SK-N-SH (cell line): ENCODE data around the gene MAN1A2. TPM values are rescaled to one million over a fixed set of nuclear protein-coding genes. Genes with fewer than 3 reads are reported as not detected.

Source experiments
- CTCF ChIA-PET: fragments of 300-600, 350-600 bp; formaldehyde crosslinking; extraction: SDS; loops from one replicate; lab custom pipeline; 2021; lab: Yijun Ruan, JAX
- POLR2A ChIA-PET: fragments of 350-600 bp; sonication (Branson Sonifier 250); formaldehyde crosslinking; extraction: SDS; loops from one replicate; lab custom pipeline; 2020; ENCODE audit warnings: antibody characterized with exemption, inconsistent platforms; lab: Yijun Ruan, JAX
- DNase-seq: peaks from one replicate; pipeline ENCODE4 v3.0.0; 2012
- H2AFZ ChIP-seq: fragments of 200-600 bp; sonication (generic); 2 replicates; pipeline ENCODE4 v1.8.1; 2016; ENCODE audit warnings: antibody characterized with exemption, mild to moderate bottlenecking, low read depth
- H3F3A ChIP-seq: fragments of 200-600 bp; sonication (generic); replicated peaks from 2 replicates; pipeline ENCODE3; 2016; ENCODE audit warnings: antibody characterized with exemption, mild to moderate bottlenecking; ENCODE audit not compliant: insufficient read depth
- H3K27ac ChIP-seq, 2 experiments: fragments of 200-500 bp in 1 of 2; fragments of 200-600 bp in 1 of 2; sonication (Bioruptor generic) in 1 of 2; sonication (generic), shearing (Covaris generic) in 1 of 2; 2 replicates each; pipeline versions ENCODE4 v1.5.1 to v1.6.1; 2014 to 2016; ENCODE audit warnings: low read depth in 2 of 2, inconsistent platforms in 1 of 2, low read length in 1 of 2, mild to moderate bottlenecking in 1 of 2, mixed read lengths in 1 of 2
- H3K27me3 ChIP-seq: fragments of 200-600 bp; sonication (generic), shearing (Covaris generic); 2 replicates; pipeline ENCODE4 v1.6.1; 2016; ENCODE audit warnings: mixed run types; ENCODE audit not compliant: insufficient read depth
- H3K36me3 ChIP-seq, 2 experiments: fragments of 200-500 bp in 1 of 2; fragments of 200-600 bp in 1 of 2; sonication (Bioruptor generic) in 1 of 2; sonication (generic) in 1 of 2; replicated peaks in 1 of 2; 2 replicates each; pipeline versions ENCODE3 to v1.5.1; 2014 to 2016; ENCODE audit warnings: low read length in 1 of 2, mild to moderate bottlenecking in 1 of 2; ENCODE audit not compliant: insufficient read depth in 2 of 2, control insufficient read depth in 1 of 2
- H3K4me1 ChIP-seq, 2 experiments: fragments of 200-500 bp in 1 of 2; fragments of 200-600 bp in 1 of 2; sonication (Bioruptor generic) in 1 of 2; sonication (generic), shearing (Covaris generic) in 1 of 2; 2 replicates each; pipeline versions ENCODE4 v1.5.1 to v1.6.1; 2014 to 2016; ENCODE audit warnings: low read depth in 1 of 2, low read length in 1 of 2, mixed run types in 1 of 2; ENCODE audit not compliant: insufficient read depth in 2 of 2, control insufficient read depth in 1 of 2
- H3K4me2 ChIP-seq: fragments of 200-600 bp; sonication (generic), shearing (Covaris generic); 2 replicates; pipeline ENCODE4 v1.6.1; 2017; ENCODE audit warnings: mixed run types
- H3K4me3 ChIP-seq, 2 experiments: fragments of 200-500 bp in 1 of 2; fragments of 200-600 bp in 1 of 2; sonication (Bioruptor generic) in 1 of 2; sonication (generic), shearing (Covaris generic) in 1 of 2; 2 replicates each; pipeline versions ENCODE4 v1.5.1 to v1.8.1; 2014 to 2016; ENCODE audit warnings: low read depth in 2 of 2, inconsistent platforms in 1 of 2, low read length in 1 of 2, mild to moderate bottlenecking in 1 of 2, mixed read lengths in 1 of 2, moderate library complexity in 1 of 2
- H3K79me2 ChIP-seq: fragments of 200-600 bp; sonication (generic); 2 replicates; pipeline ENCODE4 v1.8.1; 2017; ENCODE audit warnings: mild to moderate bottlenecking; ENCODE audit not compliant: insufficient read depth
- H3K9ac ChIP-seq: fragments of 200-600 bp; sonication (generic); 2 replicates; pipeline ENCODE4 v1.6.1; 2017; ENCODE audit warnings: mixed run types
- H3K9me2 ChIP-seq: fragments of 200-600 bp; sonication (generic); 2 replicates; pipeline ENCODE4 v1.6.1; 2017; ENCODE audit warnings: mixed run types
- H3K9me3 ChIP-seq: fragments of 200-600 bp; sonication (generic); 2 replicates; pipeline ENCODE4 v1.6.1; 2017; ENCODE audit warnings: mixed run types, mild to moderate bottlenecking, moderate library complexity
- H4K20me1 ChIP-seq: fragments of 200-600 bp; sonication (generic); 2 replicates; pipeline ENCODE4 v1.6.1; 2017; ENCODE audit warnings: mild to moderate bottlenecking, mixed run types; ENCODE audit not compliant: insufficient read depth
- FOXJ3 ChIP-seq: sonication (generic); formaldehyde crosslinking; IDR thresholded peaks from 2 replicates; pipeline ENCODE4 v1.5.1; 2020; ENCODE audit warnings: mild to moderate bottlenecking, missing genetic modification reagents
- FOXM1 ChIP-seq: IDR thresholded peaks from 2 replicates; pipeline ENCODE4 v1.4.0; 2012; ENCODE audit warnings: low read depth, mild to moderate bottlenecking
- MAX ChIP-seq: IDR thresholded peaks from 2 replicates; pipeline ENCODE4 v1.4.0; 2012; ENCODE audit warnings: low read depth
- MXI1 ChIP-seq: IDR thresholded peaks from 2 replicates; pipeline ENCODE4 v1.6.1; 2012; ENCODE audit warnings: mild to moderate bottlenecking, low read depth, low read length, improper control_type of control experiment
- RAD21 ChIP-seq: IDR thresholded peaks from 2 replicates; pipeline ENCODE4 v1.6.1; 2012; ENCODE audit warnings: mild to moderate bottlenecking, low read length
- RFX5 ChIP-seq: IDR thresholded peaks from 2 replicates; pipeline ENCODE4 v1.6.1; 2012; ENCODE audit warnings: mild to moderate bottlenecking, improper control_type of control experiment, low read length
- SMC3 ChIP-seq: IDR thresholded peaks from 2 replicates; pipeline ENCODE4 v1.6.1; 2012; ENCODE audit warnings: low read depth, low read length, improper control_type of control experiment
- YY1 ChIP-seq: IDR thresholded peaks from 2 replicates; pipeline ENCODE4 v1.4.0; 2012; ENCODE audit warnings: low read depth, mild to moderate bottlenecking
- WGBS: methylation state at CpG from one replicate; pipeline ENCODE4 v1.1.6; 2017; ENCODE audit warnings: low lambda C conversion rate; 5-methylcytosine and 5-hydroxymethylcytosine counted together
- polyA plus RNA-seq, 3 experiments: library from polyadenylated mRNA; depleted of rRNA; stranded (reverse); fragments of >200 nt; gene quantifications; 2 replicates each; pipeline ENCODE4 v1.2.3, GENCODE V29; 2012
- TF ChIP-seq, protein P1 (sequence below): IDR thresholded peaks from 2 replicates; pipeline ENCODE4 v1.6.1; 2012; ENCODE audit warnings: mild to moderate bottlenecking, low read depth, low read length, moderate library complexity
- TF ChIP-seq, protein P2 (sequence below): IDR thresholded peaks from 2 replicates; pipeline ENCODE4; 2012

Gene MAN1A2
- polyA plus RNA-seq, 1 of the 3 experiments (the other 2 are of a cell fraction) = 6.0 TPM

DNA sequence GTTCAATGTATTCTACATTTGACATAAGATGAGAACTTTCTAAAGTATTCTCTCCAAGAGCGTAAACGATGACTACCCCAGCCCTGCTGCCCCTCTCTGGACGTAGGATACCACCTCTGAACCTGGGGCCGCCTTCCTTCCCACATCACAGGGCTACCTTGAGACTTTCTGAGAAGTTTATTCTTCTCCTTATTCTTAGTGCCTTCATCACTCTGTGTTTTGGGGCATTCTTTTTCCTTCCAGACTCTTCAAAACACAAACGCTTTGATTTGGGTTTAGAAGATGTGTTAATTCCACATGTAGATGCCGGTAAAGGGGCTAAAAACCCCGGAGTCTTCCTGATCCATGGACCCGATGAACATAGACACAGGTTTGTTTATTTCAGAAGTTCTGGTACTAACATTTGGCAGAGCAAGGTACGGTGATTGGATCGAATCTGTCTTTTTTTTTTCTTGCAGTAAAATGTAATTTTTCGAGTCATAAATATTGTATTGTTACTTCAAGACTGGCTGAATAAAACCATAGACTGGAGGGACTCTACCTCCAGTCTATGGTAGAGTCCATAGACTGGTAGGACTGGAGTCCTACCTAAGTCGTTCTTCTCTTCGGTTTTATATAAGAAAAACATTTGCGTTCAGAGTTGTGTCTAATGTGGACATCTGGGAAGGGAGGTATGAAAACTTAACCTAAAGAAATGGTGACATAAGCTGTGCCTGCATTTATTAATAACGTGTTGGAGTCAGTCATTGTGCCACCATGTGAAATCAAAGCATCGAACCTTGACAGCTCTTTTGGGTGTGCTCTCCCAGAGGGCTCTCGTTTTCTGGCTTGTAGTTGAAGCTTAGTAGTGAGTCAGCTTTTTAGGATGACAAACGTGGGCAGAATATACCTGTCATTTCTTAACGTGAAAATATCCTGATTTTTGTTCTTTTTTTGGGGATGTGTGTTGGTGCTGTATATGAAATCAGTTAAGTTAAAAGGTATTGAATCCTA, 1.2 kb downstream of the MAN1A2 start:
- Histone ChIP-seq H3K9ac (peak overlapping the region; percentile 79), H3K27me3 (no peaks in the 10 kb centered on the region), H3F3A (no peaks in the 10 kb centered on the region), H3K4me3 (peak overlapping the region; percentile 70 to 90), H3K79me2 (peaks cover 60% of the 10 kb centered on the region), H4K20me1 (peaks cover 41% of the 10 kb centered on the region), H3K9me3 (no peaks in the 10 kb centered on the region), H3K4me2 (peak overlapping the region; percentile 83), H3K27ac (peak overlapping the region in 1 of 2 experiments; percentile 77; a peak in 1 of 4 replicates), H2AFZ (0 out of 2 replicates have a peak overlapping the region, but pooled peaks have one; percentile 64), H3K36me3 (peaks cover 0 to 2% of the 10 kb centered on the region in 2 experiments), H3K4me1 (peaks cover 13 to 15% of the 10 kb centered on the region in 2 experiments; a peak in 3 of 4 replicates), H3K9me2 (no peaks in the 10 kb centered on the region)
- WGBS = 3% methylated on average over 19 of the region's 19 CpGs
- TF ChIP-seq, protein P1, sequence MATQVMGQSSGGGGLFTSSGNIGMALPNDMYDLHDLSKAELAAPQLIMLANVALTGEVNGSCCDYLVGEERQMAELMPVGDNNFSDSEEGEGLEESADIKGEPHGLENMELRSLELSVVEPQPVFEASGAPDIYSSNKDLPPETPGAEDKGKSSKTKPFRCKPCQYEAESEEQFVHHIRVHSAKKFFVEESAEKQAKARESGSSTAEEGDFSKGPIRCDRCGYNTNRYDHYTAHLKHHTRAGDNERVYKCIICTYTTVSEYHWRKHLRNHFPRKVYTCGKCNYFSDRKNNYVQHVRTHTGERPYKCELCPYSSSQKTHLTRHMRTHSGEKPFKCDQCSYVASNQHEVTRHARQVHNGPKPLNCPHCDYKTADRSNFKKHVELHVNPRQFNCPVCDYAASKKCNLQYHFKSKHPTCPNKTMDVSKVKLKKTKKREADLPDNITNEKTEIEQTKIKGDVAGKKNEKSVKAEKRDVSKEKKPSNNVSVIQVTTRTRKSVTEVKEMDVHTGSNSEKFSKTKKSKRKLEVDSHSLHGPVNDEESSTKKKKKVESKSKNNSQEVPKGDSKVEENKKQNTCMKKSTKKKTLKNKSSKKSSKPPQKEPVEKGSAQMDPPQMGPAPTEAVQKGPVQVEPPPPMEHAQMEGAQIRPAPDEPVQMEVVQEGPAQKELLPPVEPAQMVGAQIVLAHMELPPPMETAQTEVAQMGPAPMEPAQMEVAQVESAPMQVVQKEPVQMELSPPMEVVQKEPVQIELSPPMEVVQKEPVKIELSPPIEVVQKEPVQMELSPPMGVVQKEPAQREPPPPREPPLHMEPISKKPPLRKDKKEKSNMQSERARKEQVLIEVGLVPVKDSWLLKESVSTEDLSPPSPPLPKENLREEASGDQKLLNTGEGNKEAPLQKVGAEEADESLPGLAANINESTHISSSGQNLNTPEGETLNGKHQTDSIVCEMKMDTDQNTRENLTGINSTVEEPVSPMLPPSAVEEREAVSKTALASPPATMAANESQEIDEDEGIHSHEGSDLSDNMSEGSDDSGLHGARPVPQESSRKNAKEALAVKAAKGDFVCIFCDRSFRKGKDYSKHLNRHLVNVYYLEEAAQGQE = no peak
- TF ChIP-seq FOXM1 = no peak
- peak; percentile 85 for TF ChIP-seq MXI1
- peak; percentile 26; the same call in 1 of the 2 replicates for TF ChIP-seq MAX
- TF ChIP-seq, protein P2, sequence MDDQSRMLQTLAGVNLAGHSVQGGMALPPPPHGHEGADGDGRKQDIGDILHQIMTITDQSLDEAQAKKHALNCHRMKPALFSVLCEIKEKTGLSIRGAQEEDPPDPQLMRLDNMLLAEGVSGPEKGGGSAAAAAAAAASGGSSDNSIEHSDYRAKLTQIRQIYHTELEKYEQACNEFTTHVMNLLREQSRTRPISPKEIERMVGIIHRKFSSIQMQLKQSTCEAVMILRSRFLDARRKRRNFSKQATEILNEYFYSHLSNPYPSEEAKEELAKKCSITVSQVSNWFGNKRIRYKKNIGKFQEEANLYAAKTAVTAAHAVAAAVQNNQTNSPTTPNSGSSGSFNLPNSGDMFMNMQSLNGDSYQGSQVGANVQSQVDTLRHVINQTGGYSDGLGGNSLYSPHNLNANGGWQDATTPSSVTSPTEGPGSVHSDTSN = no peak
- no peak for DNase-seq
- ChIA-PET CTCF (no interaction called here), POLR2A (no interaction called here)

GRCh38 chr1:117370071-117370470, 2.8 kb downstream of the MAN1A2 start:
- TF ChIP-seq RFX5 (no peak), MAX (no peak), RAD21 (no peak), SMC3 (no peak), FOXJ3 (no peak), YY1 (no peak)
- no peak for DNase-seq
- Histone ChIP-seq H3K79me2 (peaks cover 75% of the 10 kb centered on the region), H3K36me3 (peaks cover 0 to 2% of the 10 kb centered on the region in 2 experiments), H3K27me3 (no peaks in the 10 kb centered on the region), H3K4me1 (peaks cover 11 to 15% of the 10 kb centered on the region in 2 experiments; a peak in 3 of 4 replicates), H2AFZ (no peak overlapping the region), H3K4me3 (peak overlapping the region; percentile 70 to 90), H3K4me2 (peak overlapping the region; percentile 83), H3F3A (no peaks in the 10 kb centered on the region), H3K9me2 (no peaks in the 10 kb centered on the region), H3K27ac (no peak overlapping the region), H4K20me1 (peaks cover 47% of the 10 kb centered on the region), H3K9me3 (no peaks in the 10 kb centered on the region), H3K9ac (peak overlapping the region; percentile 79; the same call in 1 of the 2 replicates)
- ChIA-PET POLR2A (no interaction called here), CTCF (interaction anchor here (1.1 to 1.2 kb wide), 2 partner anchors 29 to 241 kb away, joined by 3 read pairs; no protein-coding TSS in a partner anchor)
- 26% methylated on average over 2 of the region's 2 CpGs for WGBS
